GM23338 (cell line): ENCODE measurements around the gene TOM1.

Experiments
- CREB1 ChIP-seq: fragments of 250-450 bp; sonication (Bioruptor Pico); IDR thresholded peaks from 2 replicates; pipeline ENCODE4 v1.5.0; 2020; ENCODE audit warnings: low read depth, mild to moderate bottlenecking, moderate library complexity
- EZH2 ChIP-seq: fragments of 200-600 bp; sonication (generic); IDR thresholded peaks from one replicate; pipeline ENCODE4 v1.8.0; 2017; ENCODE audit warnings: antibody characterized with exemption, mild to moderate bottlenecking, low read depth; ENCODE audit not compliant: unreplicated experiment
- EZH2phosphoT487 ChIP-seq: fragments of 200-600 bp; sonication (generic); IDR thresholded peaks from one replicate; pipeline ENCODE4 v1.8.1; 2018; ENCODE audit warnings: antibody characterized with exemption; ENCODE audit not compliant: unreplicated experiment
- JUNB ChIP-seq: IDR thresholded peaks from one replicate; pipeline ENCODE4 v1.6.1; 2016; ENCODE audit warnings: antibody characterized with exemption; ENCODE audit not compliant: unreplicated experiment
- NANOG ChIP-seq: IDR thresholded peaks from 2 replicates; pipeline ENCODE4 v1.6.1; 2016; ENCODE audit warnings: antibody characterized with exemption, borderline replicate concordance
- POLR2AphosphoS5 ChIP-seq: IDR thresholded peaks from 2 replicates; pipeline ENCODE4 v1.6.1; 2016; ENCODE audit warnings: antibody characterized with exemption, low read depth
- STAT1 ChIP-seq: IDR thresholded peaks from one replicate; pipeline ENCODE4 v1.6.1; 2016; ENCODE audit warnings: antibody characterized with exemption; ENCODE audit not compliant: unreplicated experiment
- ZNF114 ChIP-seq: fragments of 250-450 bp; sonication (Bioruptor Pico); IDR thresholded peaks from 2 replicates; pipeline ENCODE4 v1.5.0; 2020; ENCODE audit warnings: mild to moderate bottlenecking, moderate library complexity
- TF ChIP-seq, protein P1 (sequence below), 2 experiments: fragments of 200-600 bp in 1 of 2; sonication (generic) in 1 of 2; conservative IDR thresholded peaks; 2 replicates each; pipeline versions ENCODE4 v1.5.1 to v1.6.1; 2016 to 2017; ENCODE audit warnings: antibody characterized with exemption in 2 of 2, low read depth in 2 of 2, mild to moderate bottlenecking in 2 of 2, moderate library complexity in 1 of 2
- TF ChIP-seq, protein P2 (sequence below): IDR thresholded peaks from one replicate; pipeline ENCODE4 v1.6.1; 2018; ENCODE audit warnings: antibody characterized with exemption; ENCODE audit not compliant: unreplicated experiment
- TF ChIP-seq, protein P3 (sequence below): IDR thresholded peaks from 2 replicates; pipeline ENCODE4 v1.6.1; 2016; ENCODE audit warnings: antibody characterized with exemption
- TF ChIP-seq, protein P4 (sequence below): fragments of 250-450 bp; sonication (Bioruptor Pico); IDR thresholded peaks from 2 replicates; pipeline ENCODE4 v1.5.0; 2020; ENCODE audit warnings: mild to moderate bottlenecking, moderate library complexity

DNA sequence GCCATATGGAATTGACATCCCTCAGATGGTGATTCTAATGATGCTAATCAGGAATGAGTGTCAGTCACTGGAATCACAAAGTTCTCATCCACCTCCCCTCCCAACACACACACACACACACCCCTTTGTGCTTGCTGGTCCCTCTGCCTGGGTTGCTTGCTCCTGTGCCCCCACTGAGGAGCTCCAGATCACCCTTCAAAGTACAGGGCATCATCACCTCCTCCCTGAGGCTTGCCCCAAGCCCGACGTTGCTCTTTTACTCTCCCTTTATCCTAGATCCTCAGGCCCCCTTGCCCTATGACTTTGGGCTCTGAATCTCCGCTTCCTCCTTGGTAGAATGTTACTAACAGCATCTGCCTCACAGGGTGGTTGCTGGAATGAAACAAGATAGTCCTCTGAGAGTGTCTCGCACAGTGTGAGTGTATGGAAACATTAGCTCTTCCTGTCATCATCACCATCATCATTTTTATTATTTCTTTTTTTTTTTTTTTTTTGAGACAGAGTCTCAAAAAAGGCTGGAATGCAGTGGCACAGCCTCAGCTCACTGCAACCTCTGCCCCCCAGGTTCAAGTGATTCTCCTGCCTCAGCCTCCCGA lies 3.4 kb downstream of the TOM1 start:
- TF ChIP-seq, protein P1, sequence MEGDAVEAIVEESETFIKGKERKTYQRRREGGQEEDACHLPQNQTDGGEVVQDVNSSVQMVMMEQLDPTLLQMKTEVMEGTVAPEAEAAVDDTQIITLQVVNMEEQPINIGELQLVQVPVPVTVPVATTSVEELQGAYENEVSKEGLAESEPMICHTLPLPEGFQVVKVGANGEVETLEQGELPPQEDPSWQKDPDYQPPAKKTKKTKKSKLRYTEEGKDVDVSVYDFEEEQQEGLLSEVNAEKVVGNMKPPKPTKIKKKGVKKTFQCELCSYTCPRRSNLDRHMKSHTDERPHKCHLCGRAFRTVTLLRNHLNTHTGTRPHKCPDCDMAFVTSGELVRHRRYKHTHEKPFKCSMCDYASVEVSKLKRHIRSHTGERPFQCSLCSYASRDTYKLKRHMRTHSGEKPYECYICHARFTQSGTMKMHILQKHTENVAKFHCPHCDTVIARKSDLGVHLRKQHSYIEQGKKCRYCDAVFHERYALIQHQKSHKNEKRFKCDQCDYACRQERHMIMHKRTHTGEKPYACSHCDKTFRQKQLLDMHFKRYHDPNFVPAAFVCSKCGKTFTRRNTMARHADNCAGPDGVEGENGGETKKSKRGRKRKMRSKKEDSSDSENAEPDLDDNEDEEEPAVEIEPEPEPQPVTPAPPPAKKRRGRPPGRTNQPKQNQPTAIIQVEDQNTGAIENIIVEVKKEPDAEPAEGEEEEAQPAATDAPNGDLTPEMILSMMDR (conservative IDR thresholded peaks at IDR 0.05; ENCODE audit: low read depth in 2 of 2): no peak
- TF ChIP-seq EZH2phosphoT487: no peak
- TF ChIP-seq POLR2AphosphoS5: no peak
- TF ChIP-seq EZH2: no peak
- TF ChIP-seq, protein P2, sequence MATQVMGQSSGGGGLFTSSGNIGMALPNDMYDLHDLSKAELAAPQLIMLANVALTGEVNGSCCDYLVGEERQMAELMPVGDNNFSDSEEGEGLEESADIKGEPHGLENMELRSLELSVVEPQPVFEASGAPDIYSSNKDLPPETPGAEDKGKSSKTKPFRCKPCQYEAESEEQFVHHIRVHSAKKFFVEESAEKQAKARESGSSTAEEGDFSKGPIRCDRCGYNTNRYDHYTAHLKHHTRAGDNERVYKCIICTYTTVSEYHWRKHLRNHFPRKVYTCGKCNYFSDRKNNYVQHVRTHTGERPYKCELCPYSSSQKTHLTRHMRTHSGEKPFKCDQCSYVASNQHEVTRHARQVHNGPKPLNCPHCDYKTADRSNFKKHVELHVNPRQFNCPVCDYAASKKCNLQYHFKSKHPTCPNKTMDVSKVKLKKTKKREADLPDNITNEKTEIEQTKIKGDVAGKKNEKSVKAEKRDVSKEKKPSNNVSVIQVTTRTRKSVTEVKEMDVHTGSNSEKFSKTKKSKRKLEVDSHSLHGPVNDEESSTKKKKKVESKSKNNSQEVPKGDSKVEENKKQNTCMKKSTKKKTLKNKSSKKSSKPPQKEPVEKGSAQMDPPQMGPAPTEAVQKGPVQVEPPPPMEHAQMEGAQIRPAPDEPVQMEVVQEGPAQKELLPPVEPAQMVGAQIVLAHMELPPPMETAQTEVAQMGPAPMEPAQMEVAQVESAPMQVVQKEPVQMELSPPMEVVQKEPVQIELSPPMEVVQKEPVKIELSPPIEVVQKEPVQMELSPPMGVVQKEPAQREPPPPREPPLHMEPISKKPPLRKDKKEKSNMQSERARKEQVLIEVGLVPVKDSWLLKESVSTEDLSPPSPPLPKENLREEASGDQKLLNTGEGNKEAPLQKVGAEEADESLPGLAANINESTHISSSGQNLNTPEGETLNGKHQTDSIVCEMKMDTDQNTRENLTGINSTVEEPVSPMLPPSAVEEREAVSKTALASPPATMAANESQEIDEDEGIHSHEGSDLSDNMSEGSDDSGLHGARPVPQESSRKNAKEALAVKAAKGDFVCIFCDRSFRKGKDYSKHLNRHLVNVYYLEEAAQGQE: no peak
- TF ChIP-seq CREB1 (CRISPR knock-in tag): no peak
- TF ChIP-seq JUNB: no peak
- TF ChIP-seq ZNF114 (CRISPR knock-in tag): no peak
- TF ChIP-seq, protein P3, sequence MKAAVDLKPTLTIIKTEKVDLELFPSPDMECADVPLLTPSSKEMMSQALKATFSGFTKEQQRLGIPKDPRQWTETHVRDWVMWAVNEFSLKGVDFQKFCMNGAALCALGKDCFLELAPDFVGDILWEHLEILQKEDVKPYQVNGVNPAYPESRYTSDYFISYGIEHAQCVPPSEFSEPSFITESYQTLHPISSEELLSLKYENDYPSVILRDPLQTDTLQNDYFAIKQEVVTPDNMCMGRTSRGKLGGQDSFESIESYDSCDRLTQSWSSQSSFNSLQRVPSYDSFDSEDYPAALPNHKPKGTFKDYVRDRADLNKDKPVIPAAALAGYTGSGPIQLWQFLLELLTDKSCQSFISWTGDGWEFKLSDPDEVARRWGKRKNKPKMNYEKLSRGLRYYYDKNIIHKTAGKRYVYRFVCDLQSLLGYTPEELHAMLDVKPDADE: no peak
- no peak for TF ChIP-seq STAT1
- TF ChIP-seq NANOG: no peak
- TF ChIP-seq, protein P4, sequence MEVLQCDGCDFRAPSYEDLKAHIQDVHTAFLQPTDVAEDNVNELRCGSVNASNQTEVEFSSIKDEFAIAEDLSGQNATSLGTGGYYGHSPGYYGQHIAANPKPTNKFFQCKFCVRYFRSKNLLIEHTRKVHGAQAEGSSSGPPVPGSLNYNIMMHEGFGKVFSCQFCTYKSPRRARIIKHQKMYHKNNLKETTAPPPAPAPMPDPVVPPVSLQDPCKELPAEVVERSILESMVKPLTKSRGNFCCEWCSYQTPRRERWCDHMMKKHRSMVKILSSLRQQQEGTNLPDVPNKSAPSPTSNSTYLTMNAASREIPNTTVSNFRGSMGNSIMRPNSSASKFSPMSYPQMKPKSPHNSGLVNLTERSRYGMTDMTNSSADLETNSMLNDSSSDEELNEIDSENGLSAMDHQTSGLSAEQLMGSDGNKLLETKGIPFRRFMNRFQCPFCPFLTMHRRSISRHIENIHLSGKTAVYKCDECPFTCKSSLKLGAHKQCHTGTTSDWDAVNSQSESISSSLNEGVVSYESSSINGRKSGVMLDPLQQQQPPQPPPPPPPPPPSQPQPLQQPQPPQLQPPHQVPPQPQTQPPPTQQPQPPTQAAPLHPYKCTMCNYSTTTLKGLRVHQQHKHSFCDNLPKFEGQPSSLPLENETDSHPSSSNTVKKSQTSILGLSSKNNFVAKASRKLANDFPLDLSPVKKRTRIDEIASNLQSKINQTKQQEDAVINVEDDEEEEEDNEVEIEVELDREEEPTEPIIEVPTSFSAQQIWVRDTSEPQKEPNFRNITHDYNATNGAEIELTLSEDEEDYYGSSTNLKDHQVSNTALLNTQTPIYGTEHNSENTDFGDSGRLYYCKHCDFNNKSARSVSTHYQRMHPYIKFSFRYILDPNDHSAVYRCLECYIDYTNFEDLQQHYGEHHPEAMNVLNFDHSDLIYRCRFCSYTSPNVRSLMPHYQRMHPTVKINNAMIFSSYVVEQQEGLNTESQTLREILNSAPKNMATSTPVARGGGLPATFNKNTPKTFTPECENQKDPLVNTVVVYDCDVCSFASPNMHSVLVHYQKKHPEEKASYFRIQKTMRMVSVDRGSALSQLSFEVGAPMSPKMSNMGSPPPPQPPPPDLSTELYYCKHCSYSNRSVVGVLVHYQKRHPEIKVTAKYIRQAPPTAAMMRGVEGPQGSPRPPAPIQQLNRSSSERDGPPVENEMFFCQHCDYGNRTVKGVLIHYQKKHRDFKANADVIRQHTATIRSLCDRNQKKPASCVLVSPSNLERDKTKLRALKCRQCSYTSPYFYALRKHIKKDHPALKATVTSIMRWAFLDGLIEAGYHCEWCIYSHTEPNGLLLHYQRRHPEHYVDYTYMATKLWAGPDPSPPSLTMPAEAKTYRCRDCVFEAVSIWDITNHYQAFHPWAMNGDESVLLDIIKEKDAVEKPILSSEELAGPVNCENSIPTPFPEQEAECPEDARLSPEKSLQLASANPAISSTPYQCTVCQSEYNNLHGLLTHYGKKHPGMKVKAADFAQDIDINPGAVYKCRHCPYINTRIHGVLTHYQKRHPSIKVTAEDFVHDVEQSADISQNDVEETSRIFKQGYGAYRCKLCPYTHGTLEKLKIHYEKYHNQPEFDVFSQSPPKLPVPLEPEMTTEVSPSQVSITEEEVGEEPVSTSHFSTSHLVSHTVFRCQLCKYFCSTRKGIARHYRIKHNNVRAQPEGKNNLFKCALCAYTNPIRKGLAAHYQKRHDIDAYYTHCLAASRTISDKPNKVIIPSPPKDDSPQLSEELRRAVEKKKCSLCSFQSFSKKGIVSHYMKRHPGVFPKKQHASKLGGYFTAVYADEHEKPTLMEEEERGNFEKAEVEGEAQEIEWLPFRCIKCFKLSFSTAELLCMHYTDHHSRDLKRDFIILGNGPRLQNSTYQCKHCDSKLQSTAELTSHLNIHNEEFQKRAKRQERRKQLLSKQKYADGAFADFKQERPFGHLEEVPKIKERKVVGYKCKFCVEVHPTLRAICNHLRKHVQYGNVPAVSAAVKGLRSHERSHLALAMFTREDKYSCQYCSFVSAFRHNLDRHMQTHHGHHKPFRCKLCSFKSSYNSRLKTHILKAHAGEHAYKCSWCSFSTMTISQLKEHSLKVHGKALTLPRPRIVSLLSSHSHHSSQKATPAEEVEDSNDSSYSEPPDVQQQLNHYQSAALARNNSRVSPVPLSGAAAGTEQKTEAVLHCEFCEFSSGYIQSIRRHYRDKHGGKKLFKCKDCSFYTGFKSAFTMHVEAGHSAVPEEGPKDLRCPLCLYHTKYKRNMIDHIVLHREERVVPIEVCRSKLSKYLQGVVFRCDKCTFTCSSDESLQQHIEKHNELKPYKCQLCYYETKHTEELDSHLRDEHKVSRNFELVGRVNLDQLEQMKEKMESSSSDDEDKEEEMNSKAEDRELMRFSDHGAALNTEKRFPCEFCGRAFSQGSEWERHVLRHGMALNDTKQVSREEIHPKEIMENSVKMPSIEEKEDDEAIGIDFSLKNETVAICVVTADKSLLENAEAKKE (CRISPR knock-in tag): no peak
